HepG2 (cell line): ENCODE data around the gene NDUFB10. TPM values are rescaled to one million over a fixed set of nuclear protein-coding genes. Genes with fewer than 3 reads are reported as not detected.

Experiments used
- ATAC-seq: fragments of 200-7000 bp; cut with Tn5 transposase; 3 replicates; pipeline ENCODE4 v1.9.1; 2020; ENCODE audit warnings: mild to moderate bottlenecking, moderate library complexity
- BruUV-seq: library from RNA; stranded (reverse); fragments of 400-500 nt; replicated peaks from 2 replicates; lab custom pipeline; 2021; lab: Mats Ljungman, UMichigan
- CTCF ChIA-PET: fragments of 300-600 bp; formaldehyde crosslinking; extraction: SDS; loops from one replicate; lab custom pipeline; 2021; ENCODE audit warnings: low total read pairs, inconsistent platforms, low intra/inter-chr PET ratio; lab: Yijun Ruan, JAX
- POLR2A ChIA-PET: fragments of 350-600 bp; sonication (Branson Sonifier 250); formaldehyde crosslinking; loops from one replicate; lab custom pipeline; 2020; ENCODE audit warnings: antibody characterized with exemption, inconsistent platforms; lab: Yijun Ruan, JAX
- DNase-seq: peaks from one replicate; pipeline ENCODE4 v3.0.0-alpha.2; 2015; ENCODE audit warnings: low spot score
- FAIRE-seq: peaks from 3 replicates; lab custom pipeline; 2011; peaks lifted over from hg19 to GRCh38; lab: Jason Lieb, UNC
- H2AFZ ChIP-seq: one replicate; pipeline ENCODE4 v1.6.1; 2011; ENCODE audit warnings: low read length, inconsistent platforms
- H3K27ac ChIP-seq: fragments of 300-600 bp; 3 replicates; pipeline ENCODE4 v1.8.0; 2011; ENCODE audit warnings: mixed run types, mild to moderate bottlenecking, mixed read lengths, low read length, inconsistent platforms; ENCODE audit not compliant: insufficient read depth; ENCODE audit errors: extremely low read length
- H3K27me3 ChIP-seq, 2 experiments: fragments of 200-600 bp in 1 of 2; 2 replicates in 1 of 2; 3 replicates in 1 of 2; pipeline versions ENCODE4 v1.6.0 to v1.8.0; 2011; ENCODE audit warnings: low read length in 2 of 2, mild to moderate bottlenecking in 2 of 2, moderate library complexity in 2 of 2, inconsistent platforms in 1 of 2; ENCODE audit not compliant: insufficient read depth in 2 of 2, control insufficient read depth in 1 of 2
- H3K36me3 ChIP-seq, 2 experiments: fragments of 200-600 bp in 1 of 2; replicated peaks in 1 of 2; 2 replicates in 1 of 2; 3 replicates in 1 of 2; pipeline versions ENCODE4 v1.5.1 to v1.8.0; 2011; ENCODE audit warnings: low read length in 2 of 2, inconsistent platforms in 1 of 2; ENCODE audit not compliant: insufficient read depth in 2 of 2, control insufficient read depth in 1 of 2
- H3K4me1 ChIP-seq: 2 replicates; pipeline ENCODE4 v1.5.1; 2012; ENCODE audit warnings: low read length, inconsistent platforms; ENCODE audit not compliant: insufficient read depth
- H3K4me2 ChIP-seq: 2 replicates; pipeline ENCODE4 v1.6.0; 2011; ENCODE audit warnings: low read depth, low read length, inconsistent platforms
- H3K4me3 ChIP-seq, 3 experiments: fragments of 200-600 bp in 1 of 3; sonication (generic), shearing (Covaris generic) in 1 of 3; replicated peaks in 1 of 3; 2 replicates each; pipeline ENCODE4 v1.5.1; 2011 to 2016; ENCODE audit warnings: low read length in 3 of 3, inconsistent platforms in 2 of 3, low read depth in 2 of 3, mild to moderate bottlenecking in 2 of 3, control low read depth in 1 of 3, mixed read lengths in 1 of 3; ENCODE audit not compliant: insufficient read depth in 1 of 3
- H3K79me2 ChIP-seq: one replicate; pipeline ENCODE4 v1.6.1; 2011; ENCODE audit warnings: low read length, inconsistent platforms; ENCODE audit not compliant: insufficient read depth
- H3K9ac ChIP-seq: 2 replicates; pipeline ENCODE4 v1.6.0; 2011; ENCODE audit warnings: mild to moderate bottlenecking, low read depth, low read length, inconsistent platforms; ENCODE audit not compliant: insufficient read depth
- H3K9me3 ChIP-seq: 2 replicates; pipeline ENCODE4 v1.5.1; 2012; ENCODE audit warnings: mild to moderate bottlenecking, low read length
- H4K20me1 ChIP-seq: 2 replicates; pipeline ENCODE4 v1.6.0; 2011; ENCODE audit warnings: inconsistent platforms, mild to moderate bottlenecking, low read length, moderate library complexity; ENCODE audit not compliant: insufficient read depth
- MEF2D ChIP-seq: sonication (generic); formaldehyde crosslinking; IDR thresholded peaks from 2 replicates; pipeline ENCODE4 v1.5.1; 2020; ENCODE audit warnings: mild to moderate bottlenecking, missing genetic modification reagents
- MYC ChIP-seq: sonication (generic); formaldehyde crosslinking; IDR thresholded peaks from 2 replicates; pipeline ENCODE4 v1.9.0; 2021; ENCODE audit warnings: missing genetic modification reagents, borderline replicate concordance
- RBAK ChIP-seq: sonication (generic); formaldehyde crosslinking; IDR thresholded peaks from 2 replicates; pipeline ENCODE4 v1.5.1; 2020; ENCODE audit warnings: mild to moderate bottlenecking, missing genetic modification reagents
- SMAD9 ChIP-seq: sonication (generic); formaldehyde crosslinking; IDR thresholded peaks from 2 replicates; pipeline ENCODE4 v1.5.1; 2020; ENCODE audit warnings: mild to moderate bottlenecking, missing genetic modification reagents
- SPEN ChIP-seq: sonication (generic); formaldehyde crosslinking; IDR thresholded peaks from 2 replicates; pipeline ENCODE4 v1.5.1; 2020; ENCODE audit warnings: low read depth, mild to moderate bottlenecking, missing genetic modification reagents
- ZFP36L2 ChIP-seq: sonication (generic); formaldehyde crosslinking; IDR thresholded peaks from 2 replicates; pipeline ENCODE4 v1.4.0; 2020; ENCODE audit warnings: missing genetic modification reagents
- ZNF430 ChIP-seq: sonication (generic); formaldehyde crosslinking; IDR thresholded peaks from 2 replicates; pipeline ENCODE4 v1.9.0; 2021; ENCODE audit warnings: mild to moderate bottlenecking, missing genetic modification reagents
- ZSCAN21 ChIP-seq: sonication (generic); formaldehyde crosslinking; IDR thresholded peaks from 2 replicates; pipeline ENCODE4 v1.8.0; 2022; ENCODE audit warnings: mild to moderate bottlenecking, missing genetic modification reagents, moderate library complexity, borderline replicate concordance
- ZUFSP ChIP-seq: sonication (generic); formaldehyde crosslinking; IDR thresholded peaks from 2 replicates; pipeline ENCODE4 v1.9.0; 2021; ENCODE audit warnings: missing genetic modification reagents, mild to moderate bottlenecking, borderline replicate concordance
- WGBS: methylation state at CpG from one replicate; pipeline ENCODE4 v1.1.6; 2017; ENCODE audit warnings: low lambda C conversion rate; 5-methylcytosine and 5-hydroxymethylcytosine counted together
- in situ Hi-C: cut with HindIII; loops from 2 replicates; pipeline ENCODE4 v1.10.0; 2017; ENCODE audit warnings: low pct_unique_long_range_greater_than_20kb; ENCODE audit not compliant: extremely low pct_ligation_motif_present
- intact Hi-C: fragments of 100-400 bp; cut with micrococcal nuclease; formaldehyde crosslinking; loops from one replicate; pipeline ENCODE4 v1.10.0; 2022; ENCODE audit not compliant: unreplicated experiment
- polyA plus RNA-seq, 8 experiments: library from polyadenylated mRNA; depleted of rRNA in 3 of 8; stranded (reverse) in 7 of 8; unstranded in 1 of 8; fragments of >200 nt; fragmentation: Illumina TruSeq in 4 of 8; extraction: Trizol in 4 of 8; gene quantifications; 2 replicates each; pipeline versions ENCODE4 v1.2.1 to v1.2.3, GENCODE V29; 2011 to 2016; ENCODE audit warnings: low read depth in 4 of 8, missing spikeins in 1 of 8, mixed read lengths in 1 of 8; ENCODE audit not compliant: insufficient read depth in 1 of 8
- total RNA-seq, 5 experiments: library from RNA; depleted of rRNA; stranded (reverse); fragments of >200 nt; fragmentation: Illumina TruSeq; extraction: Trizol; gene quantifications; 2 replicates each; pipeline ENCODE4 v1.2.3, GENCODE V29; 2016; ENCODE audit warnings: low read depth in 1 of 5

NDUFB10 gene
- total and polyA plus RNA-seq, 2 of the 13 experiments (the other 11 are each of a cell fraction or from before 2014, with no cell fraction given): 68.6 to 157 TPM

DNA sequence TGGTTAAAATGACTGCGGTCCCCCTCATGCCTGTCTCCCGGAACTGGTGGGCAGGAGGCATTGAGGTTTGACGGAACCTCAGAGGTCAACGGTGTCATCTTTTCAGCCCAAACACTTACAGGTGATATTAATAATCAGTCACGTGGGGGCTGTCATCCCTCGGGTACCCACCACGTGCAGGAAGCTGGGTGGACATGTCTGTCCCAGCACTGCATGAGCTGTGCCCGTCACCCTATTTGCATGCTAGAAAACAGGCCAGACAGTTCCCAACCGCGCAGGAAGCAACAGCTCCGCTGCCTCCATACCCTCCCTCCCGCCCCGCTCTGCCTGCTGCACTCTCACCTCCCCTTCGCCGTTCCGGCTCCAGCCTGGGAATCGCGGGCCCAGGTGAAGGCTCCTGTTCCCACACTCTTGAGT, 31.8 kb downstream of the NDUFB10 start (continued):
- TF ChIP-seq SPEN (peak; percentile 21; the same call in 1 of the 2 replicates), MEF2D (CRISPR knock-in tag) (0 out of 2 replicates have a peak, but pooled peaks have one; percentile 37), ZUFSP (CRISPR knock-in tag) (no peak), ZNF430 (CRISPR knock-in tag) (no peak), ZFP36L2 (CRISPR knock-in tag) (no peak), MYC (CRISPR knock-in tag) (0 out of 2 replicates have a peak, but pooled peaks have one; percentile 7), SMAD9 (CRISPR knock-in tag) (no peak)

GRCh38 chr16:1991588-1991947, 32.2 kb downstream of the NDUFB10 start:
- Histone ChIP-seq H3K4me2 (peak overlapping the region; percentile 95), H3K4me1 (peaks cover 52% of the 10 kb centered on the region), H4K20me1 (no peaks in the 10 kb centered on the region), H3K27ac (no peak overlapping the region), H3K9ac (no peak overlapping the region), H2AFZ (no peak overlapping the region), H3K36me3 (peaks cover 2 to 5% of the 10 kb centered on the region in 2 experiments; a peak in 3 of 5 replicates), H3K9me3 (no peaks in the 10 kb centered on the region), H3K4me3 (peak overlapping the region in 1 of 3 experiments; percentile 82; a peak in 2 of 6 replicates), H3K79me2 (no peaks in the 10 kb centered on the region)
- POLR2A ChIA-PET: interaction anchor here (0.7 to 2.6 kb wide), 5 partner anchors 20 to 164 kb away, joined by 3 to 16 read pairs (median 9); partner anchors contain the start of genes RPS2, TBL3 and TRAF7
- no peak for FAIRE-seq
- in situ Hi-C loops (no loop called here), intact Hi-C loops (no loop called here)
- WGBS: 92% methylated on average over 22 of the region's 22 CpGs
- CTCF ChIA-PET: no interaction called here
- TF ChIP-seq RBAK (CRISPR knock-in tag) (no peak), ZSCAN21 (CRISPR knock-in tag) (0 out of 2 replicates have a peak, but pooled peaks have one; percentile 7)
- TF ChIP-seq, all 625 proteins: peak for 1
- H3K27me3 ChIP-seq: peaks cover 0 to 8% of the 10 kb centered on the region in 2 experiments; a peak in 2 of 5 replicates
- DNase-seq (no peak), ATAC-seq (no peak)
- BruUV-seq: no TSS peak
